ENCODE measurements around the gene POU6F1.
"Not testable (repeated sequence)": the region's sequence is repeated elsewhere in the genome, so short reads cannot be mapped to it uniquely, and the experiment has no call there.

The POU6F1 gene, protein sequence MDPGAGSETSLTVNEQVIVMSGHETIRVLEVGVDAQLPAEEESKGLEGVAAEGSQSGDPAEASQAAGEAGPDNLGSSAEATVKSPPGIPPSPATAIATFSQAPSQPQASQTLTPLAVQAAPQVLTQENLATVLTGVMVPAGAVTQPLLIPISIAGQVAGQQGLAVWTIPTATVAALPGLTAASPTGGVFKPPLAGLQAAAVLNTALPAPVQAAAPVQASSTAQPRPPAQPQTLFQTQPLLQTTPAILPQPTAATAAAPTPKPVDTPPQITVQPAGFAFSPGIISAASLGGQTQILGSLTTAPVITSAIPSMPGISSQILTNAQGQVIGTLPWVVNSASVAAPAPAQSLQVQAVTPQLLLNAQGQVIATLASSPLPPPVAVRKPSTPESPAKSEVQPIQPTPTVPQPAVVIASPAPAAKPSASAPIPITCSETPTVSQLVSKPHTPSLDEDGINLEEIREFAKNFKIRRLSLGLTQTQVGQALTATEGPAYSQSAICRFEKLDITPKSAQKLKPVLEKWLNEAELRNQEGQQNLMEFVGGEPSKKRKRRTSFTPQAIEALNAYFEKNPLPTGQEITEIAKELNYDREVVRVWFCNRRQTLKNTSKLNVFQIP

DNA sequence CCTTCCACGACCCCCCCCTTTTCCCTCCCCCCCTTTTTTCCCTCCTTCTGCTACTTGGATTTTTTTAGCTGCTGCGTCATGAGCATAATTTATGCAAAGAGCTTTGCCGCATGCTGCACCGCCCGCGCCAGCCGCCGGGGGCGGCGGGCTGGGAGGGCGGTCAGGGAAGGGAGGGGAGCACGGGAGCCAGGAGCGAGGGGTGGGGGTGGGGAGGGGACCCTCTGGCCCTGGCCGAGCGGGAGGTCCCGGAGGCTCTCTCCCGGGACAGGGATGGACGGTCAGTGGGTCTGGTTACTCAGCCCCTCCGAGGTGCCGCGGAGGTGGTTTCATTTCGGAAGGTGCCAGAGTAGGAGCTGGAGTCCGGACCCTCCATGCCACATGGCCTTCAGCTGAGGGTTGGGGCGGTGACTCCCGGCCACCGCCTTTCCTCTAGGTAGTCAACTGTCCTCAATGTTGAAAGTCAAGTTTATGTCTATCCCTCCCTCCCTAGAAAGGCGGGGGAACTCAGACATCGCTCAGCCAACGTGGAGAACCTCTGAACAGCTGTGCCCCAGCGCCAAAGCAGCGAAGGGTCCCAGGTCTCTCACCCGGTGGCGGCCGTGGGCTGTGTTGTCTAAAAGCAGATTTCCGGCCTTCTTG lies at the start of gene POU6F1:
POU6F1 (minus strand) TSS at position 95 of the 639 bp plus-strand sequence. CDS start 11,226 bp downstream, outside the sequence.
- DNase-seq (ENCODE audit: extremely low read depth, low read depth): peak; percentile 42
- peak; percentile 20 for TF ChIP-seq CTCF (IDR thresholded peaks at IDR 0.05; ENCODE audit: low read depth, low read length, missing control alignments)
- H3K4me3 ChIP-seq (replicated peaks; ENCODE audit: low read depth, low read length): peak within 1 kb of the TSS; percentile 59

- no peak for DNase-seq (ENCODE audit: extremely low read depth, low read depth)
- no peak overlapping the region for H3K4me3 ChIP-seq (replicated peaks; ENCODE audit: low read depth, low read length)
- TF ChIP-seq CTCF (IDR thresholded peaks at IDR 0.05; ENCODE audit: low read depth, low read length, missing control alignments): no peak
Observed at GRCh38 chr12:51265024-51265423, 47.2 kb upstream of the POU6F1 start.

GRCh38 chr12:51264297-51264696 lies 46.4 kb upstream of the POU6F1 start:
- no peak for DNase-seq (ENCODE audit: extremely low read depth, low read depth)
- no peak overlapping the region for H3K4me3 ChIP-seq (replicated peaks; ENCODE audit: low read depth, low read length)
- no peak for TF ChIP-seq CTCF (IDR thresholded peaks at IDR 0.05; ENCODE audit: low read depth, low read length, missing control alignments)

GRCh38 chr12:51263341-51263740 lies 45.5 kb upstream of the POU6F1 start:
- H3K4me3 ChIP-seq (replicated peaks; ENCODE audit: low read depth, low read length): no peak overlapping the region
- TF ChIP-seq CTCF (IDR thresholded peaks at IDR 0.05; ENCODE audit: low read depth, low read length, missing control alignments): no peak
- no peak for DNase-seq (ENCODE audit: extremely low read depth, low read depth)

DNA sequence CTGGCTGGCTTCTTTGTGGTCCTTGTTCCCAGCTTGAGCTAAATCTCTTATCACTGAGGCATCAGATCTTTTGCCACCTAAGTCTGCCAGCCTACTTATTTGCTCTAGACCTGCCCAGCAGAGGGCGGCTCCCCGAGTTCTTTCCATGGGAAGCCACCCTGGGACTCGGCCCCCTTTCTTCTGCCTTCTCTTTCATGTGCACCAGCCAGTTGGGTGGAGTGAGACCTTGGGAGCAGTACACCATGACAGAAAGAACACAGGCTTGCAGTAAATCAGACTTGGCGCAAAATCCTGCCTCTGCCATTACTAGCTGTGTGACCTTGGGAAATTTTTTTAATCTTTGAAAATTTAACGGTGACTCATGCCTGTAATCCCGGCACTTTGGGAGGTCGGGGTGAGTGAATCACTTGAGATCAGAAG lies 44.9 kb upstream of the POU6F1 start:
- DNase-seq (ENCODE audit: extremely low read depth, low read depth): no peak
- TF ChIP-seq CTCF (IDR thresholded peaks at IDR 0.05; ENCODE audit: low read depth, low read length, missing control alignments): no peak
- no peak overlapping the region for H3K4me3 ChIP-seq (replicated peaks; ENCODE audit: low read depth, low read length)

DNA sequence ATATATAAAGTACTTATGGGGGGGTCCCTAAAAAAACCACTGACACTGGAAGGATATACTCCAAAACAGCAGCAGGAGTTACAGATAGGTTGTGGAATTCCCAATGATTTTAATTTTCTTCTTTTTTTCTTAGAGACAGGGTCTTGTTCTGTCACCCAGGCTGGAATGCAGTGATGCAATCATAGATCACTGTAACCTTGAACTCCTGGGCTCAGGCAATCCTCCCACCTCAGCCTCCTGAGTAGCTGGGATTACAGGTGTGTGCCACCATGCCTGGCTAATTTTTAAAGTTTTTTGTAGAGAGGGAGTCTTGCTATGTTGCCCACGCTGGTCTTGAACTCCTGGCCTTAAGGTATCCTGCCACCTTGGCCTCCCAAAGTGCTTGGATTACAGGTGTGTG lies 41.7 kb upstream of the POU6F1 start:
- not testable (repeated sequence) for DNase-seq (ENCODE audit: extremely low read depth, low read depth); H3K4me3 ChIP-seq (replicated peaks; ENCODE audit: low read depth, low read length)

DNA sequence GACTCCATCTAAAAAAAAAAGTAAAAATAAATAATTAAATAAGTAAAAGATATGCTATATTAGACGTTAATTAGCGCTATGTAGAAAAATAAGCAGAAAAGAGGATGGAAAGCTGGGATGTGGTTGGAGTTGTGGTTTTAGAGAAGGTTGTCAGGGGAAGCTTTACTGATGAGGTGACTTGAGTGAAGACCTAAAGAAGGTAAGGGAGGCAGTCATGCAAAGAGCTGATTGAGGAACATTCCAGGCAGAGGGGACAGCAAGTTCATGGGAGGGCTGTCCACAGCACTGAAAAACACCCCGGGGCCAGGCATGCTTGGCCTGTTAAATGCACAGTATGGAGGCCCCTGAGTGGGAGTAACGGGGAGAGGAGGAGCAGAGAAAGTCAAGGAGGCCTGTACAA lies 36.7 kb upstream of the POU6F1 start:
- no peak for DNase-seq (ENCODE audit: extremely low read depth, low read depth)
- no peak overlapping the region for H3K4me3 ChIP-seq (replicated peaks; ENCODE audit: low read depth, low read length)
- TF ChIP-seq CTCF (IDR thresholded peaks at IDR 0.05; ENCODE audit: low read depth, low read length, missing control alignments): no peak

Data from HFF-Myc (cell line).